GM13976 (cell line): Measurements from ENCODE around the gene DENND6B.

Experiments used
- DNase-seq: peaks from one replicate; pipeline ENCODE4 v3.0.0; 2012; ENCODE audit warnings: low spot score
- in situ Hi-C: fragments of 300-500 bp; cut with MboI; formaldehyde crosslinking; loops from one replicate; pipeline ENCODE4 v1.12.0; 2022; ENCODE audit warnings: low sequenced_read_pairs, mixed read lengths, inconsistent platforms; ENCODE audit not compliant: unreplicated experiment
- TF ChIP-seq, protein P1 (sequence below): IDR thresholded peaks from 2 replicates; pipeline ENCODE4 v1.5.1; 2012; ENCODE audit warnings: borderline replicate concordance, mild to moderate bottlenecking; ENCODE audit not compliant: insufficient read depth; ENCODE audit errors: extremely low read depth, missing control alignments, control extremely low read depth

The DENND6B gene

DNA sequence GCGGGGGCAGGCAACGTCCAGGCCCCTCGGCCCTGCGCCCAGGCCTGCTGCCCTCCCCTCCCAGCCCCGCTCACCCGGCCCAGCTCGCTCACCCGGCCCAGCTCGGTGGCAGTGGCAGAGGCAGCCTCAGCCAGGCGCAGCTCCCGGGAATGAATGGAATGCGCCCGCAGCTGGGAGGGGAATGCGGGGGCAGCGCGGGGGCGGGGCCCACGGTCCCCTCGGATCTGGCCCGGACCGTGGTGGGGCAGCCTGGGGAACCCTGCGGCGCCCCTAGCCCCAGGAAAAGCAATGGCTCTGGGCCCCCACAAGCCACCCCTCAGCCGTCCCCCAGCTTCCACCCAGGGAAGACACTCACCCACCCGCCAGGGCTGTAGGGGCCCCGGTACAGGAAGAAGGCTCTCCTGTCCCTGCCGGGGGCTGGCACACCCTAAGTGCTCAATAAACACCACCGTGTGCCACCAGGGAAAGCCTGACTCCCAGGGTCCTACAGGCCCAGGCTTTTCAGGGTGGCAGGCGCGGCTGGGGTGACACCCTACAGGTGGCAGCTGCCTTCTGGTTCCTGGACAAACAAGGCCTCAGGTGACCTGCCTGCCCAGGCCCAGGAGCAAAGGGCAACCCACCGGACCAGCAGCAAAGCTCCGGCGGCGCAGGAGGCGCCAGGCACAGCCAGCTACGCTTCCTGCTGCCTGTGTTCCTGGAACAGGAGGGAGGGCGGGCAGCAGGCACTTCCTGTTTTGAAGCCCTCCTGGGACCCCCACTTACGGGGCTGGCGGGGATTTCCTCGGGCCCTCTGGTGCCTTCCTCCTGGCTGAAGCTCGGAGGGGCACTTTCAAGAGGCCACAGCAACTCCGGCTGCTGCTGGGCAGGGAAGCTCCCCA lies 33.1 kb downstream of the DENND6B start:
- DNase-seq = no peak
- in situ Hi-C loops = no loop called here
- TF ChIP-seq, protein P1, sequence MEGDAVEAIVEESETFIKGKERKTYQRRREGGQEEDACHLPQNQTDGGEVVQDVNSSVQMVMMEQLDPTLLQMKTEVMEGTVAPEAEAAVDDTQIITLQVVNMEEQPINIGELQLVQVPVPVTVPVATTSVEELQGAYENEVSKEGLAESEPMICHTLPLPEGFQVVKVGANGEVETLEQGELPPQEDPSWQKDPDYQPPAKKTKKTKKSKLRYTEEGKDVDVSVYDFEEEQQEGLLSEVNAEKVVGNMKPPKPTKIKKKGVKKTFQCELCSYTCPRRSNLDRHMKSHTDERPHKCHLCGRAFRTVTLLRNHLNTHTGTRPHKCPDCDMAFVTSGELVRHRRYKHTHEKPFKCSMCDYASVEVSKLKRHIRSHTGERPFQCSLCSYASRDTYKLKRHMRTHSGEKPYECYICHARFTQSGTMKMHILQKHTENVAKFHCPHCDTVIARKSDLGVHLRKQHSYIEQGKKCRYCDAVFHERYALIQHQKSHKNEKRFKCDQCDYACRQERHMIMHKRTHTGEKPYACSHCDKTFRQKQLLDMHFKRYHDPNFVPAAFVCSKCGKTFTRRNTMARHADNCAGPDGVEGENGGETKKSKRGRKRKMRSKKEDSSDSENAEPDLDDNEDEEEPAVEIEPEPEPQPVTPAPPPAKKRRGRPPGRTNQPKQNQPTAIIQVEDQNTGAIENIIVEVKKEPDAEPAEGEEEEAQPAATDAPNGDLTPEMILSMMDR = no peak

DNA sequence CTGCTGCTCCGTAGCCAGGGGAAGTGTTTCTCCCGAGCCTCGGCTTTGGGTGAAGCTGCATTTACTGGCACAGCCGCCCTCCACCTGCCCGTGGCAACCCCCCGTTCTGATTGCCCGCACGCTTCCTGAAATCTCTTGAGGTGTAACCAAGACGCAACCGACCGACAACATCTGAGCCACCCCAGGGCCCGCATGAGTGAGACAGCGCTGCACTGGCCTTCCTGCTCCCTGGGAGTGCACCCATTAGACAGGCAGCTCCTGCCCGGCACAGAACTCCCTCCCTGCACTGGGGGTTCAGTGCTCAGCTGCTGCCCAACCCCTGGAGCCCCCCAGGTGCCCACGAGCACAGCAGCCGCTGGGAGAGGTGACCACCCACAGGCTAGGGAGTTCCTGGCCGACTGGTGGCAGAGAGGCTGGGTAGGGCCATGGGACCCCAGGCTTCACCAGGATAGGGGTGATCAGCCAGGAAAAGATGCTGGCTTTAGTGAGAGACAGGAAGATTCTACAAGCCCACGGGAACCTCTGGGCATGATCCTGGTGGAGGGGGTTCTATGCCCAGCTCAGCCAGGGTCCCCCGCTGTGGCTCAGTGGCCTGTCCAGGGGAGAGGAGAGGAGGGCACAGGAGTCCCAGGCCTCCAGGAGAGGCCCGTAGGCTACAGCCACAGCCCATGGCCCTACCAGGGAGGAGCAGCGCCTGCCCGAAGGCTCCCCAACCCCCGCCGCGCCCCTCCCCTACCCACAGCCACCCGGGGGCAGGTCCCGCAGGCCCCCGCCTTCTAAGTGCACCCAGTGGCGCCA lies 34.0 kb downstream of the DENND6B start:
- in situ Hi-C loops = no loop called here
- DNase-seq = no peak
- TF ChIP-seq, protein P1 = no peak

DNA sequence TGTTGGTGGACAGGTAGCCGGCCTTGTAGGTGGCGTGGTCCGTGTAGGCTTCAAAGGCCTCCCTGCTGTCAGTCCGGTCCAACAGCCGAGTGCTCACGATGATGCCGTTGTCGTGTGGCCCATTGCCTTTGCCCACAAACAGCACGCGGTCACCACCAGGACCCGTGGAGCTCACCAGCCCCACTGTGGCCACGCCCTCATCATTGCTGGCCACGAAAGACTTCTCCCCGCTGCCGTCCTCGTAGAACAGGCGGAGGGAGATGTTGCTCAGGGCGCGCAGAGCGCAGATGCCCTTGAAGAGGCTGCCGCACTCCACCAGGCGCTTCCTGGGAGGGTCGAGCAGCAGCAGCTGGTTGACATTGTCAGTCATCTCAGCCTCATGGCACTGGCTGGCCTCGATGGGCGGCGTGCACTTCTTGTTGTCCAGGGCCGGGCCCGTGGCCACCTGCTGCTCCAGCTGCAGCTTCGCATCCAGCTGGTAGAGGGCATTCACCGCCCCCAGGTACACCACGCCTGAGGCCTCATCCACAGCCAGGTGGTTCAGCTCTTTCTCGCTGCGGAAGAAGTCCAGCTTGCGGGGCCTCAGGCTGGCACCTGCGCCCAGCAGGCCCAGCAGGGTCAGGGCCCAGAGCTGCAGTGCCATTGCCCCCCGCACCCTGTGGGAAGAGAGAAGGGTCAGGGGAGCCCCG lies 36.7 kb downstream of the DENND6B start:
- in situ Hi-C loops = no loop called here
- TF ChIP-seq, protein P1 = no peak

DNA sequence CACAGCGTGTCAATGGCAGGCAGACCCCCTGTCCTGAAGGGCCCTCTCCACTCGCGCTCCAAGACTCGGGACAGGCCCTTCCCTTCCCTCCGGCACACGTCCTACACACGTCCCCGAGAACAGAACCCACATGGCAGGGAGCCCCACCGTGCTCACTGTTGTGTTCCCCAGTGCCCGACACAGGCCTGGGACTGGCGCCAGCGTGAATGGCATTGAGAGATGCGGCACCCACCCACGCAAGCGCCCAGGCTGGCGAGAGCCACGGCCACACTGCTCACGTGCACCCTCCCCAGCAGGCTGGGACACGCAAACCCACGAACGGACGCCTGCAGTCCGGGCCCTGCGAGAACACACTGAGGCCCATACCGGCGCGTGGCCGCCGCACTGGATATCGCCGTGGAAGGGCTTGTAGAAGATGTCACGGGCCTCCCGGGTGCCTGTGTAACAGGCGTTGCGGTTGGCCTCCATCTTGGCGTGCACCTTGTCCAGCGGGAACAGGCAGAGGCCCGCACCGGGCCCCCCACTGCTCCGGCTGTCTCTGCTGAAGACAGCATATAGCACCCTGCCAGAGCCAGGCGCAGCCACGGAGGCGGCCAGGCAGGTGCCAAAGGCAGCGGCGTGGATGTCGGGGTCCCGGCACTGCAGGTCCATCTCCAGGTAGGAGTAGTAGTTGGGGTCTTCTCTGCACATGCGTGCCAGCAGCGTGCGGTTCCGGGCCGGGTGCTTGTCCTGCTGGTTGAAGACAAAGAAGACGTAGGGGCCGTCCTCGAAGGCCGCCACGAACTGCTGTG lies 37.5 kb downstream of the DENND6B start:
- TF ChIP-seq, protein P1 = no peak
- in situ Hi-C loops = no loop called here
- no peak for DNase-seq

More for the DNA sequence above, 36.7 kb downstream of the DENND6B start:
- no peak for DNase-seq

DNA sequence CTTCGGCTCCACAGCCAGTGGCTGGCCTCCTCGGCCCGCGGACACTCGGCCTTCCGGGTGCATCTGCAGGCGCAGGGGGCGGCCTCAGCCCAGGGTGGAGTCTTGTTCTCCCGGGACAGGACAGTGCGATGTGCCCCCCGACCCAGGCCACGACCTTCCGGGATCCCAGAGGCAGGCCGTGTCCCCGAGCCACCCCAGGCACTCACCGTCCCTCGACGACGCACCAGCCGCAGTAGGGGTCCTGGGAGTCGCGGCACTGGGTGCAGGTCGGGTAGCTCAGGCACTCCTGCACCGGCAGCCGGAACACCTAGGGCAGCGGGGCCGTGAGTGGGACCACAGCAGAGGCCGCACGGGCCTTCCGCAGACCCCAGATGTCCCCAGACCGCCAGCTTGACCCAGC lies 39.1 kb downstream of the DENND6B start:
- in situ Hi-C loops = no loop called here
- DNase-seq = no peak
- TF ChIP-seq, protein P1 = no peak
